ENCODE results near the gene RFK. TPM values are rescaled to one million over a fixed set of nuclear protein-coding genes. Genes with fewer than 3 reads are reported as not detected.

RFK gene
- total RNA-seq, 1 experiment from 2014 or later, result 12.0 TPM

- no peak overlapping the region for H4K5ac ChIP-seq (ENCODE audit: insufficient read length, low read depth, low read length)
- H3K56ac ChIP-seq (ENCODE audit: insufficient read length, low read depth, low read length), result no peak overlapping the region
- no peak overlapping the region for H4K8ac ChIP-seq (replicated peaks; ENCODE audit: insufficient read length, low read depth, low read length)
- no peak overlapping the region for H3K18ac ChIP-seq (ENCODE audit: insufficient read length, low read depth, low read length)
- no peak overlapping the region for H2BK5ac ChIP-seq (ENCODE audit: insufficient read length, low read length)
- H3K79me1 ChIP-seq (ENCODE audit: insufficient read depth, low read depth, low read length, poor library complexity, severe bottlenecking), result no peaks in the 10 kb centered on the region
- Mint-ChIP-seq H3K9me3 (no peaks in the 10 kb centered on the region), H3K27ac (no peak overlapping the region), H3K36me3 (ENCODE audit: insufficient read depth in 1 of 3, low read depth in 3 of 3) (no peaks in the 10 kb centered on the region), H3K27me3 (ENCODE audit: low read depth) (no peaks in the 10 kb centered on the region), H3K4me1 (peaks cover 5 to 6% of the 10 kb centered on the region in 2 experiments), H3K4me3 (no peak overlapping the region)
- H3K23ac ChIP-seq (ENCODE audit: insufficient read length, low read depth, low read length), result no peak overlapping the region
- no peak overlapping the region for H2BK15ac ChIP-seq (ENCODE audit: low read depth, low read length)
- H3K9ac ChIP-seq (ENCODE audit: extremely low read depth, insufficient read length, low read length), result no peak overlapping the region
- no peak overlapping the region for H2BK20ac ChIP-seq (ENCODE audit: low read depth, low read length, poor library complexity, severe bottlenecking)
- DNase-seq, result no peak
- no peaks in the 10 kb centered on the region for H3K27me3 ChIP-seq (ENCODE audit: insufficient read depth, low read length)
- no peak overlapping the region for H3T11ph ChIP-seq (ENCODE audit: low read length)
- no peak overlapping the region for H4K91ac ChIP-seq (ENCODE audit: insufficient read length, low read depth, low read length)
- no peaks in the 10 kb centered on the region for H4K20me1 ChIP-seq (ENCODE audit: control insufficient read depth, insufficient read depth, insufficient read length)
- H2AFZ ChIP-seq (ENCODE audit: low read length), result no peak overlapping the region
- no peaks in the 10 kb centered on the region for H3K9me3 ChIP-seq (ENCODE audit: control insufficient read depth, low read depth, low read length)
- no peaks in the 10 kb centered on the region for H3K23me2 ChIP-seq (ENCODE audit: insufficient read length, low read depth, low read length, poor library complexity, severe bottlenecking)
- no peak overlapping the region for H2BK12ac ChIP-seq (ENCODE audit: insufficient read length, low read depth, low read length)
- peaks cover 3% of the 10 kb centered on the region; the same call in 1 of the 2 replicates for H3K4me1 ChIP-seq (ENCODE audit: insufficient read depth, low read length)
- no peak overlapping the region for H3K4me2 ChIP-seq (ENCODE audit: insufficient read depth, insufficient read length, low read length)
- no peaks in the 10 kb centered on the region for H3K79me2 ChIP-seq (ENCODE audit: insufficient read depth, low read length)
- H3K4ac ChIP-seq (ENCODE audit: low read depth, low read length), result no peak overlapping the region
- no peak overlapping the region for H3K27ac ChIP-seq (ENCODE audit: insufficient read length, low read depth, low read length)
- no peak overlapping the region for H2BK120ac ChIP-seq (ENCODE audit: low read depth, low read length, poor library complexity, severe bottlenecking)
- H2AK5ac ChIP-seq (ENCODE audit: insufficient read length, low read length), result no peak overlapping the region
- WGBS (ENCODE audit: extremely low coverage, insufficient read length, low lambda C conversion rate), result no CpG with 5 or more reads among the region's 2 CpGs
- H3K14ac ChIP-seq (ENCODE audit: insufficient read depth, low read length), result no peak overlapping the region
- TF ChIP-seq CTCF (conservative IDR thresholded peaks at IDR 0.05), result no peak
Observed at GRCh38 chr9:76359766-76360165, 34.5 kb downstream of the RFK start.
